K562 (cell line): ENCODE results near the gene IQCE. TPM values are rescaled to one million over a fixed set of nuclear protein-coding genes. Genes with fewer than 3 reads are reported as not detected.

ENCODE experiments used
- ATF1 ChIP-seq, 2 experiments: fragments of 450-650 bp in 1 of 2; IDR thresholded peaks; 2 replicates each; pipeline ENCODE4 v1.6.1; 2016; ENCODE audit warnings: missing compliant biosample characterization in 1 of 2, missing genetic modification characterization in 1 of 2
- BRD9 ChIP-seq: fragments of 450-650 bp; IDR thresholded peaks from 2 replicates; pipeline ENCODE4 v1.6.1; 2018; ENCODE audit warnings: low read depth; ENCODE audit not compliant: partially characterized antibody
- CCNT2 ChIP-seq: IDR thresholded peaks from 2 replicates; pipeline ENCODE4 v1.6.1; 2011; ENCODE audit warnings: borderline replicate concordance, low read depth, mild to moderate bottlenecking, moderate library complexity, mixed read lengths, low read length; ENCODE audit not compliant: insufficient read length; ENCODE audit errors: extremely low read depth
- CREM ChIP-seq: IDR thresholded peaks from 2 replicates; pipeline ENCODE4 v1.6.1; 2014; ENCODE audit warnings: antibody characterized with exemption, low read depth
- CXXC5 ChIP-seq: fragments of 250-450 bp; sonication (Bioruptor Pico); IDR thresholded peaks from 2 replicates; pipeline ENCODE4 v1.8.0; 2022; ENCODE audit warnings: inconsistent platforms, mild to moderate bottlenecking, moderate library complexity
- FOXA3 ChIP-seq, 2 experiments: fragments of 450-650 bp in 1 of 2; sonication (generic) in 1 of 2; formaldehyde crosslinking; IDR thresholded peaks in 1 of 2; conservative IDR thresholded peaks in 1 of 2; 2 replicates each; pipeline versions ENCODE4 v1.4.0 to v1.8.0; 2020 to 2022; ENCODE audit warnings: mild to moderate bottlenecking in 2 of 2, missing genetic modification reagents in 1 of 2
- L3MBTL2 ChIP-seq: fragments of 450-650 bp; IDR thresholded peaks from 2 replicates; pipeline ENCODE4 v1.6.1; 2016; ENCODE audit warnings: mild to moderate bottlenecking, moderate library complexity
- MEIS2 ChIP-seq: fragments of 450-650 bp; IDR thresholded peaks from 2 replicates; pipeline ENCODE4 v1.6.1; 2014; ENCODE audit warnings: mild to moderate bottlenecking; ENCODE audit not compliant: partially characterized antibody
- MXI1 ChIP-seq: IDR thresholded peaks from 2 replicates; pipeline ENCODE4 v1.6.1; 2011; ENCODE audit warnings: low read depth, mild to moderate bottlenecking, improper control_type of control experiment, low read length
- NRF1 ChIP-seq, 2 experiments: fragments of 450-650 bp; IDR thresholded peaks in 1 of 2; conservative IDR thresholded peaks in 1 of 2; 2 replicates each; pipeline ENCODE4 v1.6.1; 2014; ENCODE audit warnings: mild to moderate bottlenecking in 2 of 2
- PHF20 ChIP-seq: fragments of 450-650 bp; IDR thresholded peaks from 2 replicates; pipeline ENCODE4 v1.6.1; 2018; ENCODE audit not compliant: partially characterized antibody
- YY1 ChIP-seq, 3 experiments: IDR thresholded peaks; 2 replicates each; pipeline ENCODE4 v1.6.1; 2011; ENCODE audit warnings: low read length in 2 of 3, mild to moderate bottlenecking in 2 of 3, moderate library complexity in 2 of 3, borderline replicate concordance in 1 of 3, control low read depth in 1 of 3, low read depth in 1 of 3; ENCODE audit not compliant: insufficient read depth in 3 of 3, insufficient replicate concordance in 2 of 3, control insufficient read depth in 1 of 3, insufficient read length in 1 of 3; ENCODE audit errors: extremely low read depth in 1 of 3
- ZFX ChIP-seq: sonication (generic); formaldehyde crosslinking; IDR thresholded peaks from 2 replicates; pipeline ENCODE4 v1.8.0; 2022; ENCODE audit warnings: mild to moderate bottlenecking, missing genetic modification reagents, moderate library complexity
- ZNF124 ChIP-seq: sonication (generic); formaldehyde crosslinking; IDR thresholded peaks from 2 replicates; pipeline ENCODE4 v1.8.1; 2022; ENCODE audit warnings: missing genetic modification reagents
- ZNF23 ChIP-seq: fragments of 250-450 bp; sonication (Bioruptor Pico); IDR thresholded peaks from 2 replicates; pipeline ENCODE4 v1.4.0; 2020; ENCODE audit warnings: mild to moderate bottlenecking
- polyA plus RNA-seq, 8 experiments: library from polyadenylated mRNA; depleted of rRNA in 4 of 8; stranded (reverse) in 5 of 8; unstranded in 3 of 8; fragments of >200 nt; fragmentation: Nextera tagmentation in 2 of 8; fragmentation: Illumina TruSeq in 1 of 8; extraction: Ambion mirVana in 2 of 8; extraction: Trizol in 1 of 8; gene quantifications; 2 replicates each; pipeline versions ENCODE4 v1.2.1 to v1.2.3, GENCODE V29; 2011 to 2014; ENCODE audit warnings: inconsistent platforms in 1 of 8, missing spikeins in 1 of 8
- total RNA-seq, 7 experiments: library from RNA; depleted of rRNA in 6 of 7; stranded (reverse); fragments of >200 nt in 6 of 7; fragmentation: Illumina TruSeq in 2 of 7; extraction: Trizol in 2 of 7; gene quantifications; 2 replicates each; pipeline versions ENCODE4 v1.2.1 to v1.2.3, GENCODE V29; 2011 to 2021; ENCODE audit warnings: low replicate concordance in 1 of 7
- TF ChIP-seq, protein P1 (sequence below): fragments of 250-450 bp; sonication (Bioruptor Pico); IDR thresholded peaks from 2 replicates; pipeline ENCODE4 v1.9.0; 2021; ENCODE audit warnings: mild to moderate bottlenecking, inconsistent platforms
- TF ChIP-seq, protein P2 (sequence below), 2 experiments: fragments of 450-650 bp; conservative IDR thresholded peaks; 2 replicates each; pipeline ENCODE4 v1.6.1; 2017; ENCODE audit warnings: mild to moderate bottlenecking in 2 of 2, moderate library complexity in 2 of 2
- TF ChIP-seq, protein P3 (sequence below): fragments of 450-650 bp; formaldehyde crosslinking; IDR thresholded peaks from 2 replicates; pipeline ENCODE4 v1.4.0; 2020; ENCODE audit warnings: mild to moderate bottlenecking, moderate library complexity

Gene IQCE
- total and polyA plus RNA-seq, 9 of the 15 experiments (the other 6 are each of a cell fraction or from before 2014, with no cell fraction given), result 0.18 to 8.5 (median 4.2) TPM

DNA sequence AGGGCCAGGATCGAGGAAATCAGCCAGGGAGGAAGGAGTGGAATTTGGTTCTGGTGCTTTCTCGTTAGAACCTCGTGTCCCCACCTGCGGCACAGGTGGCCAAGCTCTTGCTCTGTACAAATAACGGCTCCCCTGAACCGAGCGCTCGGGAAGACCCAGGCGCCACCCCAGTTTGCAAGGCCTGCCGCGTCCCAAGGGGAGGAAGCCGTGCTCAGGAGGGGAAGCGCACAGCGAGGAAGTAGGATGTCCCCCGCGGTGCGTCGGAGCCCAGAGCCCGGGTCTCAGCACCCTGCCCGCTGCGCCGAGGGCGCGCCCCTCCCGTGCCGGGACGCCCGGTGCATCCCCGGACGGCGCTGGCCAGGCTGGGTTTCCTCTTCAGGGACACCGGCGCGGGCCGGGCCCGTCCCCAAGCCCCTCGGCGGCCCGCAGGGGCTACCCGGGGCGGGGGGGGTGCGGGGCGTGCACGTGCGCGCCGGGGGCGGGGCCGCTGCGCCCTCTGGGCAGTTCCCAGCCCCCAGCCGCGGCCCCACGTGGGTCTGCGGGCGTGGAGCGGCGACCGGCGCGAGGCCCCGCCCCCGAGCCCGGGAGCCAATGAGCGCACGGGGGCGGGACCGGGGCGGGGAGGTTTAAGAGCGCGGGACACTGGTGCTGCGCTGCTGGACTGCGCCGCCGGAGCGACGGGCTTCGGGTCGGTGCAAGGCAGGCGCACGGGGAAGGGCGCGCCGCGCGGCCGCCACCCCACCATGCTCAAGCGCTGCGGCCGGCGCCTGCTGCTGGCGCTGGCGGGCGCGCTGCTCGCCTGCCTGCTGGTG, 39.5 kb upstream of the IQCE start, which contains the start of gene LFNG (continued):
- TF ChIP-seq MEIS2 (peak; percentile 4), PHF20 (no peak), MXI1 (0 out of 2 replicates have a peak, but pooled peaks have one; percentile 30), L3MBTL2 (peak; percentile 78), CREM (peak; percentile 67), CCNT2 (peak; percentile 51), ZFX (CRISPR knock-in tag) (0 out of 2 replicates have a peak, but pooled peaks have one; percentile 9), ATF1 (CRISPR knock-in tag; IDR thresholded peaks at IDR 0.05) (peak; percentile 25; the same call in 1 of the 2 replicates), ATF1 (tag; IDR thresholded peaks at IDR 0.05) (no peak), ZNF23 (CRISPR knock-in tag) (no peak), YY1 (IDR thresholded peaks at IDR 0.05; ENCODE audit: borderline replicate concordance in 1 of 3, control insufficient read depth in 1 of 3, extremely low read depth in 1 of 3, insufficient read depth in 3 of 3, insufficient read length in 1 of 3, insufficient replicate concordance in 2 of 3, low read depth in 1 of 3, low read length in 2 of 3) (peak in 2 of 3 experiments; percentile 1 to 21), BRD9 (no peak), NRF1 (conservative IDR thresholded peaks at IDR 0.05 in 1 of 2, IDR thresholded peaks at IDR 0.05 in 1 of 2) (peak in 1 of 2 experiments; percentile 77; a peak in 2 of 4 replicates), CXXC5 (peak; percentile 76), ZNF124 (no peak), FOXA3 (CRISPR knock-in tag; conservative IDR thresholded peaks at IDR 0.05 in 1 of 2, IDR thresholded peaks at IDR 0.05 in 1 of 2) (no peak)
- TF ChIP-seq, protein P1, sequence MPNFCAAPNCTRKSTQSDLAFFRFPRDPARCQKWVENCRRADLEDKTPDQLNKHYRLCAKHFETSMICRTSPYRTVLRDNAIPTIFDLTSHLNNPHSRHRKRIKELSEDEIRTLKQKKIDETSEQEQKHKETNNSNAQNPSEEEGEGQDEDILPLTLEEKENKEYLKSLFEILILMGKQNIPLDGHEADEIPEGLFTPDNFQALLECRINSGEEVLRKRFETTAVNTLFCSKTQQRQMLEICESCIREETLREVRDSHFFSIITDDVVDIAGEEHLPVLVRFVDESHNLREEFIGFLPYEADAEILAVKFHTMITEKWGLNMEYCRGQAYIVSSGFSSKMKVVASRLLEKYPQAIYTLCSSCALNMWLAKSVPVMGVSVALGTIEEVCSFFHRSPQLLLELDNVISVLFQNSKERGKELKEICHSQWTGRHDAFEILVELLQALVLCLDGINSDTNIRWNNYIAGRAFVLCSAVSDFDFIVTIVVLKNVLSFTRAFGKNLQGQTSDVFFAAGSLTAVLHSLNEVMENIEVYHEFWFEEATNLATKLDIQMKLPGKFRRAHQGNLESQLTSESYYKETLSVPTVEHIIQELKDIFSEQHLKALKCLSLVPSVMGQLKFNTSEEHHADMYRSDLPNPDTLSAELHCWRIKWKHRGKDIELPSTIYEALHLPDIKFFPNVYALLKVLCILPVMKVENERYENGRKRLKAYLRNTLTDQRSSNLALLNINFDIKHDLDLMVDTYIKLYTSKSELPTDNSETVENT (CRISPR knock-in tag), result 0 out of 2 replicates have a peak, but pooled peaks have one; percentile 21
- TF ChIP-seq, protein P2, sequence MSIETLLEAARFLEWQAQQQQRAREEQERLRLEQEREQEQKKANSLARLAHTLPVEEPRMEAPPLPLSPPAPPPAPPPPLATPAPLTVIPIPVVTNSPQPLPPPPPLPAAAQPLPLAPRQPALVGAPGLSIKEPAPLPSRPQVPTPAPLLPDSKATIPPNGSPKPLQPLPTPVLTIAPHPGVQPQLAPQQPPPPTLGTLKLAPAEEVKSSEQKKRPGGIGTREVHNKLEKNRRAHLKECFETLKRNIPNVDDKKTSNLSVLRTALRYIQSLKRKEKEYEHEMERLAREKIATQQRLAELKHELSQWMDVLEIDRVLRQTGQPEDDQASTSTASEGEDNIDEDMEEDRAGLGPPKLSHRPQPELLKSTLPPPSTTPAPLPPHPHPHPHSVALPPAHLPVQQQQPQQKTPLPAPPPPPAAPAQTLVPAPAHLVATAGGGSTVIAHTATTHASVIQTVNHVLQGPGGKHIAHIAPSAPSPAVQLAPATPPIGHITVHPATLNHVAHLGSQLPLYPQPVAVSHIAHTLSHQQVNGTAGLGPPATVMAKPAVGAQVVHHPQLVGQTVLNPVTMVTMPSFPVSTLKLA (conservative IDR thresholded peaks at IDR 0.05), result peak in 1 of 2 experiments; percentile 48; a peak in 2 of 4 replicates
- TF ChIP-seq, protein P3, sequence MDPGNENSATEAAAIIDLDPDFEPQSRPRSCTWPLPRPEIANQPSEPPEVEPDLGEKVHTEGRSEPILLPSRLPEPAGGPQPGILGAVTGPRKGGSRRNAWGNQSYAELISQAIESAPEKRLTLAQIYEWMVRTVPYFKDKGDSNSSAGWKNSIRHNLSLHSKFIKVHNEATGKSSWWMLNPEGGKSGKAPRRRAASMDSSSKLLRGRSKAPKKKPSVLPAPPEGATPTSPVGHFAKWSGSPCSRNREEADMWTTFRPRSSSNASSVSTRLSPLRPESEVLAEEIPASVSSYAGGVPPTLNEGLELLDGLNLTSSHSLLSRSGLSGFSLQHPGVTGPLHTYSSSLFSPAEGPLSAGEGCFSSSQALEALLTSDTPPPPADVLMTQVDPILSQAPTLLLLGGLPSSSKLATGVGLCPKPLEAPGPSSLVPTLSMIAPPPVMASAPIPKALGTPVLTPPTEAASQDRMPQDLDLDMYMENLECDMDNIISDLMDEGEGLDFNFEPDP (CRISPR knock-in tag), result no peak
